ENCODE data around the gene ZNF597.

ZNF597 gene

DNA sequence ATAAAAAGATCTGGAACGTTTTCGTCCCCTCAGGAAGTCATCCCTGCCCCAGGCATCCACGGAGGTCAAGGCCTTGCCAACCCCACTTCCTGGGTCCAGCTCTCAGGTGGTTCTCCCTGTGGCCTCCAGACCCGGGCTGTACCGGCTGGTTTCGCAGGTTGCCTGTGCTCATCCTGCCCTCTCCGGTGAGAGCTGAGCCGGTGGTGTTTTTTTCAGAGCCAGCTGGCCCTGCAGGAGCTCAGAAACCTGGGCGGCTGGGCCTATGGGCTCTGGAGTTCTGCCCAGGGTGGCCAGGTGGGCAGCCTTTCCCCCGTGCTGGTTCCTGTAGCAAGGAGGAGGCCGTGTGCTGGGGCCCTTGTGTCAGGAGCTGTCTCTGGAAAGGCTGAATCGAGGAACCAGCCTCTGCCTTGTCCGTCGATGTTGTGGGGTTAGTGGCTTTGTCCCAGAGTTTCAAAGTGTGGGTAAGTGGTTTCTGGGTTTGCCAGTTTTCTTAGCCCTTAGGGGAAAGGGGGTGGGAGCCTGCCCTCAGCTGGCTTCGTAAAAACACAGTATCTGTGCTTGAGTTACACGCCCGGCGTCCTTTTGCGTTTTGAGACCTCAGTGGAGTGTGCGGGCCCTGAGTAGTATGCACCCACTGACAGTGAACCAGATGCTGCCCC, 28.3 kb upstream of the ZNF597 start:
- no peak for DNase-seq (ENCODE audit: low read depth in 1 of 2, low spot score in 1 of 2)
- no peak for TF ChIP-seq JUND (IDR thresholded peaks at IDR 0.05; ENCODE audit: low read depth)
- in situ Hi-C loops (cut with HindIII; ENCODE audit: low pct_unique_long_range_greater_than_20kb, low sequenced_read_pairs): no loop called here

DNA sequence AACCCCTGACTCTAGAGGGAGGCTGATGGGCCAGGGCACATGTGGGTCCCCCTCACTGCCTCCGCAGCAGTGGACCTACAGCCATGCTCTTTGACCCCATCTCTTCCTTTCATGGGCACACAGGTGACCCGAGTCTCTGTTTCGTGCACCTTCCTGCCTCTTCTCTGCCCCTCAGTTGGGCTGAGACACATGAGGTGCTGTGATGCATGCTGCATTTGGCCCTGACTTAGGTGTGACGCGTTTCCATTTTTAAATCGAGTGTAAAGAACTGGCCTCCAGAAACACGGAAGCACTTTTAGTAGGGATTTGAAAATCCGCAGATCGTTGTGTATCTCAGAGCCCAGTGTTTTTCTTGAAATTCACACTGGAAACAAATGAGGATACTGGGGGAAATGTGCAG, 27.4 kb upstream of the ZNF597 start:
- no peak for DNase-seq (ENCODE audit: low read depth in 1 of 2, low spot score in 1 of 2)
- in situ Hi-C loops (cut with HindIII; ENCODE audit: low pct_unique_long_range_greater_than_20kb, low sequenced_read_pairs): no loop called here
- no peak for TF ChIP-seq JUND (IDR thresholded peaks at IDR 0.05; ENCODE audit: low read depth)

DNA sequence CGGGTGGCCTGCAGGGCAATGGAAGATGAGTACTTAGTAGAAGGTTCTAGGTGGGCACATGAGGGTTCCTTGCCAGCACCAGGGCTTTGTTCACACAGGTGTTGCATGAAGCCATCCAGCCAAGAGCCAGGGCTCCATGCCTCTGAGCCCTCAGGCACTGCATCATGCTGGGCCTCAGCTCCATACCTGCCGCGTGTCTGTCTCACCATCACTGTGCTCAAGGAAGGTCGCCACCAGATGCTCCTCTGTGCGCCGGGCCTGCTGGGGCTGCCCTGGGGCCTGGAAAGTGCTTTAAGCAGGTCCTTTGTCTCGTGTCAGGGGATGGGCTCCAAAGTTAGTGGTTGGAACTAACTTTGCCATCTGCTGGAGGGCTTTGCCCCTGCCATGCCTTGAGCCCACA, 26.4 kb upstream of the ZNF597 start:
- TF ChIP-seq JUND (IDR thresholded peaks at IDR 0.05; ENCODE audit: low read depth): no peak
- in situ Hi-C loops (cut with HindIII; ENCODE audit: low pct_unique_long_range_greater_than_20kb, low sequenced_read_pairs): no loop called here
- no peak for DNase-seq (ENCODE audit: low read depth in 1 of 2, low spot score in 1 of 2)

DNA sequence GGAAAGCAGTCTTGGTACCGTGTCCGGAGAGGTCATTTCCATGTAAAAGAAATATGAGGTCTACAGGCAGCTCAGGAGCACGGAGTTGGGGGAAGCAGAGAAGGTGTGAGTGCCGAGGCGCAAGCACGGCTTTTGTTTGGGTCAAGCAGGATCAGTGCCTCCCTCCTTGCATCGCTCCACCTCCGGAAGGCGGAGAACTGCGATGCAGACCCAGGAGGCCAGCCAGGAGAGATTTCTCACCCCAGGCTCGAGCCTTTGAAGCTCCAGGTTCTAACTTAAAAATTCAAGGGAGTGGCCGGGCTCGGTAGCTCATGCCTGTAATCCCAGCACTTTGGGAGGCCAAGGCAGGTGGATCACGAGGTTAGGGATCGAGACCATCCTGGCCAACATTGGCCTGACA, 25.2 kb upstream of the ZNF597 start:
- in situ Hi-C loops (cut with HindIII; ENCODE audit: low pct_unique_long_range_greater_than_20kb, low sequenced_read_pairs): no loop called here
- no peak for DNase-seq (ENCODE audit: low read depth in 1 of 2, low spot score in 1 of 2)
- no peak for TF ChIP-seq JUND (IDR thresholded peaks at IDR 0.05; ENCODE audit: low read depth)

DNA sequence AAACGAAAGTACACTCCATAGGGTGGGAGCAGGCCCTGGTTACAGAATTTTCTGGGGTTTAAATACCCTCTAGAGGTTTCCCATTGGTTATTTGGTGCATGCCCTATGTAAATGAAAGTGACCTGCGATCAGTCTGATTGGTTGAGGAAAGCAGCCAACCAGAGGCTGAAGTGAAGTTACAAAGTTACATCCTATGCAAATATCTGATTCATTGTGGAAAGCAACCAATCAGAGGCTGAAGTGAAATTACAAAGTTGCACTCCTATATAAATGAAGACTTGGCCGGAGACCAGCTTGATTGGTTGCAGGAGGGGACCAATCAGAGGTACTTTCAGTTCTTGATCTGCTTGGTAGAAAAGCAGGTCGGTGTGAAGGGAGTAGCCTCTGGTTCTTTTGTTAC, 24.6 kb upstream of the ZNF597 start:
- TF ChIP-seq JUND (IDR thresholded peaks at IDR 0.05; ENCODE audit: low read depth): no peak
- DNase-seq (ENCODE audit: low read depth in 1 of 2, low spot score in 1 of 2): peak in 1 of 2 experiments; percentile 85
- in situ Hi-C loops (cut with HindIII; ENCODE audit: low pct_unique_long_range_greater_than_20kb, low sequenced_read_pairs): no loop called here

DNA sequence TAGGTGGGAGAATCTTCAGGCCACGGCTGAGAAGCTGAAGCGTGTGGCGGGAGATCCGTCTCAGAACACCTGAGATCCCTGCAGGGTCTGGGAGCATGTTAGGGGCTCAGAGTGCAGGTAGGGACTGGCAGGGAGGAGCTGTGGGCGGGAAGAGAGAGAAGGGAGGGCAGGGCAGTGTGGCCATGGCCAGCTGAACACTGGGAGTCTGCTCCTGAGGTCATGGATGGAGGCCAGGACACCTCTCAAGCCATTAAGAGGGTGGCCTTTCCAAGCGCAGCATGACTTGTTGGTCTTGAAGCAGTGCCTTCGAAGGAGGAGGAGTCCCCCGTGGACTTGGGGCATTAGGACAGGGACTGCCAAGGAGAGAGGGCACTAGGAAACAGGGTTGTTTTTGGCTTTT, 23.9 kb upstream of the ZNF597 start:
- DNase-seq (ENCODE audit: low read depth in 1 of 2, low spot score in 1 of 2): no peak
- no peak for TF ChIP-seq JUND (IDR thresholded peaks at IDR 0.05; ENCODE audit: low read depth)
- in situ Hi-C loops (cut with HindIII; ENCODE audit: low pct_unique_long_range_greater_than_20kb, low sequenced_read_pairs): no loop called here

DNA sequence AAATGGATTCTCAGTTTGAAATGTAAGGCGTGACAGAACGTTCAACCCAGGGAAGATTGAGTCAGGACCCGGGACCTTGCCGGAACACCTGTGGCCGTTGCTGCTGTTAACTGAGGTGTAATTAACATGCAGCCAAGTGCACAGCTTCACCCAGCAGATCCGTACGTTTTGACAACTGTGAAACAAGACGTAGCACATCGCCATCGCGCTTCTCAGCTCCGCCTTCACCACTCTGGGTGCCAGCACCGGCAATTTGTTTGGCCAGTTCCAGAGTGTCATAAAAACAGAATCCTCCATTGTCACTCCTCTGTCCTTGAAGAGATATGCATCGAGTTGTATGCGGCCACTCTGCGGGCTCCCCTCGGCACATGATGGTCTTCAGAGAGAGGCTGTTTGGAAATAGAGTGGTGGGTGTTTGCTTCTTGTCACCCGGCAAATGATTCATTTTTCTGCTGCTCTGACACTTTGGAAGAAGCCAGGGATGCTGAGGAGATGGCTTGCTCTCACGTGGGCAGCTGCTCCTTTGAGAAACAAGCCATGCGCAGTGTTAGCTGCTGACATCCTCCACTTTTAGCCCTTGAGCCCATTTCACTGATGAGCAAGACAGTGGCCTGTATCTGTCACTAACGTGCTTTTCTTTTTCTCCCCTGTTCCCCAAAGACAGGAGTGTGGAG, 22.7 kb upstream of the ZNF597 start:
- no peak for DNase-seq (ENCODE audit: low read depth in 1 of 2, low spot score in 1 of 2)
- in situ Hi-C loops (cut with HindIII; ENCODE audit: low pct_unique_long_range_greater_than_20kb, low sequenced_read_pairs): no loop called here
- TF ChIP-seq JUND (IDR thresholded peaks at IDR 0.05; ENCODE audit: low read depth): no peak

DNA sequence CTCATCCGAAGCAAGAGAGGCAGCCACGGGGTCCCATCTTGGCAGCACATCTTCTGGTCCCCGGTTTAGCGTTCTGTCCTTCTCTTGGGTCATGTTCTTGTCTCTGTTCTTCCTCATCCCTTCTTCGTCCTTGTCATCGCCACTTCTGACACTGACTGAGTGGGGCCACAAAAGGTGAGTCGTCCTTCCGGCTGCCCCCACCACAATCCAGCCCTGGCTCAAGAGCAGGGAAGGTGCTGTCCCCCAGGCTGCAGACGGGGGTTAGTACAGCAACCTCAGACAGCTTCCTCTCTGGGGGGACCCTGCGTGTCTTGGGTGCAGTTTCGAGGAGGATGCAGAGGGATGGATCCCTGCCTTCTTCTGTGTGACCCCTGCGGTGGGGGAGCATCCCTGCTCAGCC, 22.0 kb upstream of the ZNF597 start:
- DNase-seq (ENCODE audit: low read depth in 1 of 2, low spot score in 1 of 2): no peak
- TF ChIP-seq JUND (IDR thresholded peaks at IDR 0.05; ENCODE audit: low read depth): no peak
- in situ Hi-C loops (cut with HindIII; ENCODE audit: low pct_unique_long_range_greater_than_20kb, low sequenced_read_pairs): no loop called here

DNA sequence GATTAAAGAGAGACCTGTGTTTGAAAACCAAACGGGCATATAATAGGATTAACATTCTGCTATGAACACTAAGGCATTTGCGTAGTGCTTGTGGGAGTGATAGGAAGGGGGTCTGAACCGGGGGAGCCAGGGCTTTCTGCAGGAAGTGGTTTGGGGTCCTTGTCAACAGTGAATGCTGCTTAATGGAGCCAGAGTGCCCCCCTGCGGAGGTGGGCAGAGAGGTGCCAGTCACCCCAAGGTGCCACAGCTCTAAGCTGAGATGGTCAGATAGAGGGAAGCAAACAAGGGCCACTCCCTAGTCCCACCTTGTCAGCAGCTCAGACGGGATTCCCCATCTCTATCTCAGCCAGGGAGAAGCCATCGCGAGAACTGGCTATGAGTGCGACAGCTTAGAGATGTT, 17.8 kb upstream of the ZNF597 start:
- no peak for DNase-seq (ENCODE audit: low read depth in 1 of 2, low spot score in 1 of 2)
- in situ Hi-C loops (cut with HindIII; ENCODE audit: low pct_unique_long_range_greater_than_20kb, low sequenced_read_pairs): no loop called here
- TF ChIP-seq JUND (IDR thresholded peaks at IDR 0.05; ENCODE audit: low read depth): no peak

DNA sequence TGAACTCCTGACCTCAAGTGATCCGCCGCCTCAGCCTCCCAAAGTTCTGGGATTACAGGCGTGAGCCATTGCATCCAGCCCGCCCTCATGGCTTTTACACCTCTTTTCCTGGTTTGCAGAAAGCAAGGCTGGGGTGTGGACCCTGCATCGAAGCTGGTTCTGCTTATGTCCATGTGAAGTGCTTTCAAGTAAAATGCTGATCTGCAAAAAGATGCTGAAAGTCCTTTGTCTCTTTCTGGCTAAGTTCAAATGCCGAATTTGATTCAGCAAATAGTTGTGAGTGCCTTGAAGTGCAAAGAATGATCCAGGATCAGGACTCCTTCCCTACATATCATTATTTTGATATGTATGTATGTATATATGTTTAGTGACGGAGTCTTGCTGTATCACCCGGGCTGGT, 17.3 kb upstream of the ZNF597 start:
- DNase-seq (ENCODE audit: low read depth in 1 of 2, low spot score in 1 of 2): no peak
- in situ Hi-C loops (cut with HindIII; ENCODE audit: low pct_unique_long_range_greater_than_20kb, low sequenced_read_pairs): no loop called here
- TF ChIP-seq JUND (IDR thresholded peaks at IDR 0.05; ENCODE audit: low read depth): no peak

DNA sequence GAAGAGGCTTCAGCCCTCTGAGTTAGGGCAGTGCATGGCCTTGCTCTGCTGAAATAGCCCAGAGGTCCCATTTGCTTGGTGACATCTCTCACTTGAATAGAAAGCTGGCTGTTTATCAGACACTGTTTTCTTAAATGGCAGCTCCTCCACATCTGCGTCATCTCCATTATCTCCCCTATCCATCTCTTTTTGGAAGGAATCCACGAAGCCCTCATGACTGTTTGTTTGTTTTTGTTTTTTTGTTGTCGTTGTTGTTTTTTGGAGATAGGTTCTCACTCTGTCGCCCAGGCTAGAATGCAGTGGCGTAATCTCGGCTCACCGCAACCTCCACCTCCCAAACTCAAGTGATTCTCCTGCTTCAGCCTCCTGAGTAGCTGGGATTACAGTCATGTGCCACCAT, 16.8 kb upstream of the ZNF597 start:
- no peak for TF ChIP-seq JUND (IDR thresholded peaks at IDR 0.05; ENCODE audit: low read depth)
- in situ Hi-C loops (cut with HindIII; ENCODE audit: low pct_unique_long_range_greater_than_20kb, low sequenced_read_pairs): no loop called here
- DNase-seq (ENCODE audit: low read depth in 1 of 2, low spot score in 1 of 2): no peak

DNA sequence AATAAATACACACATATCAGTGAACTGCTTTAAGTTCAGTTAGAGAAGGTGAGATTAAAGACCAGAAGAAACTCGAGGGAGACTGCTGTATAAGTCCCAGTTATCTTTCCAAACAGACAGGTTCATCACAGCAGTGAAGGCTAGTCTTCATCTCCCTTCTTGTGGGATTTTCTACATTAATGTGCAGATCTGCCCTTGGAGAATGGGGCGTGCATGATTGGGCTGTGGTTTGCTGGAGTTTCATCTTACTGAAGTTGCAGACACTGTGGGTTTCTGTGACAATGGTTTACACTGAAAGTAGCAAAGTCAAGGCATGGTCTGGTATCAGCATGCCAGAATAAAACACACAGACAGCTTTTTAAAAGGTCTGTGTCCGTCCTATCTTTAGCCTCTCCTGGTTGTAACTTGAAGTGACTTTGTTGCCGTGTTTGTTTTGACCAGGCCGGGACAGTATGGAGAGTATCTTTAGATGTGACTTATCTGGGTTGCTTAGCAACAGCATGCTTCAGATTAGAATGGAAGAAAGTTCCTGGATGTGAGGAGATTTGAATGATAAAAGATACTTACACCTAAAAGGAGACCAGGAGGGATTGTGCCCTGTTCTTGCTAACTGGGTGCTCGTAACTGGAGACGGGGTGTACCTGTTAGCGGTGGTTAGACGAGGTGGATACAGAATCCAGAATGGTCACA, 16.2 kb upstream of the ZNF597 start:
- TF ChIP-seq JUND (IDR thresholded peaks at IDR 0.05; ENCODE audit: low read depth): no peak
- in situ Hi-C loops (cut with HindIII; ENCODE audit: low pct_unique_long_range_greater_than_20kb, low sequenced_read_pairs): no loop called here
- no peak for DNase-seq (ENCODE audit: low read depth in 1 of 2, low spot score in 1 of 2)

DNA sequence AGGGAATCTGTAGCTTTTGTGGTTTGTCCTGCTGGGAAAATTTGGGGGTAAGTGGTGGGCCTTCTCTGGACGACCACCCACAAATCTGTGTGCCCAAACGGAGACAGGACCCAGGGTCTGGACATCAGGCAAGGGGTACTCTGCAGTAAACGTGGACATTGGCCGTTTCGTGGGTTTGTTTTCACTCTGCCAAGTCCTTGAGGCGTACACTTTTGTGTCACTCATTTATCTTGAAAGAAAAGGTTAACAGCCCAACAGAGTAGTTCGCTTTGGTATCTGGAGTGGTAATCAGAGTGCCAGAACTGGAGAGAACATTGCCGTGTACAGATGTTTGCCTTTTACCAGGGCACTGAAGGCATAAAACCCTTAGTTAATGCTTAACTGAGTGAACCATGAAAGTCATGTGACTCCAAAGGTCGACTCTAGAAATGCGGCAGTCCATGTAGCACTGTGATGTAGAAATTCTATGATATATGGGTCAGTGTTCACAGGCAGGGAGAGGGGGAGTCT, 15.6 kb upstream of the ZNF597 start:
- in situ Hi-C loops (cut with HindIII; ENCODE audit: low pct_unique_long_range_greater_than_20kb, low sequenced_read_pairs): no loop called here
- TF ChIP-seq JUND (IDR thresholded peaks at IDR 0.05; ENCODE audit: low read depth): no peak
- no peak for DNase-seq (ENCODE audit: low read depth in 1 of 2, low spot score in 1 of 2)
